HG03354 (cell line): ENCODE measurements around the gene PLA2G4C.

ENCODE experiments used
- ATAC-seq: cut with Tn5 transposase; IDR thresholded peaks from one replicate; pipeline ENCODE4 v1.9.1; 2021; ENCODE audit warnings: mild to moderate bottlenecking; ENCODE audit not compliant: unreplicated experiment, poor library complexity, severe bottlenecking

Gene PLA2G4C

GRCh38 chr19:48004236-48004635 is 106.4 kb downstream of the PLA2G4C start:
- ATAC-seq: no peak

- ATAC-seq: no peak
These were observed 109.8 kb downstream of the PLA2G4C start for GRCh38 chr19:48000846-48001245.

- ATAC-seq: no peak
These were observed 111.8 kb downstream of the PLA2G4C start for GRCh38 chr19:47998800-47999199.
